Gastrocnemius medialis (tissue), 4 donors: Measurements from ENCODE around the gene KIAA0319L.

Experiments used
- CTCF ChIP-seq, 5 experiments: fragments of 450-650 bp in 3 of 5; fragments of 200-600 bp in 2 of 5; sonication (generic) in 2 of 5; IDR thresholded peaks in 4 of 5; conservative IDR thresholded peaks in 1 of 5; 1 replicate in 4 of 5; 2 replicates in 1 of 5; pipeline ENCODE4 v1.5.1; 2016 to 2019; ENCODE audit warnings: antibody characterized with exemption in 5 of 5, mild to moderate bottlenecking in 3 of 5, moderate library complexity in 3 of 5
- POLR2A ChIP-seq, 2 donors: fragments of 450-650 bp; IDR thresholded peaks; one replicate each; pipeline ENCODE4 v1.6.1; 2017; ENCODE audit warnings: antibody characterized with exemption in 2 of 2, mild to moderate bottlenecking in 2 of 2, moderate library complexity in 2 of 2

GRCh38 chr1:35454176-35454575 is 103.0 kb downstream of the KIAA0319L start:
- TF ChIP-seq CTCF (IDR thresholded peaks at IDR 0.05 in 4 of 5, conservative IDR thresholded peaks at IDR 0.05 in 1 of 5) (no peak), POLR2A (IDR thresholded peaks at IDR 0.05) (no peak)
